ENCODE results near the gene GTF2F1.
A peak's percentile ranks its signal among the peaks of the same experiment; 100 is the strongest.
"Not testable (repeated sequence)": the region's sequence is repeated elsewhere in the genome, so short reads cannot be mapped to it uniquely, and the experiment has no call there.

GTF2F1 gene

DNA sequence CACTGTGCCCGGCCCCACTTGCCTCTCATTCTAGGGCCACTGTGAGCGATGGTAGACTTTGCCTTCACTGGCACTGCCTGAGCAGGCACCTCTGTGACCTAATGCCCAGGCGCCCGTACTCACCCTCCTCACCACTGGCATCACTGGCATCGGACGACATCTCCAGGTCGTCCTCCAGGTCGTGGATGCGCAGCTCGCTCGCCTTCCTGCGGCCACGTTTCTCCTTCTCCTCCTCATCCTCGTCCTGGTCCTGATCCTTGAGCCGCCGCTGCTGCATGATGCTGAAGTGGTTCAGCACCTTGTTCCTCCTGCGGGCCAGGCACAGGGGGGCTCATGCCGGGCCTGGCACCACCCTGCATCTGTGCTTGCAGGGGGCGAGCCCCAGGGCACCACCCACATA, 9.8 kb downstream of the GTF2F1 start:
- DNase-seq: no peak

- no peak for DNase-seq
Observed at GRCh38 chr19:6381030-6381750, 11.8 kb downstream of the GTF2F1 start.

DNA sequence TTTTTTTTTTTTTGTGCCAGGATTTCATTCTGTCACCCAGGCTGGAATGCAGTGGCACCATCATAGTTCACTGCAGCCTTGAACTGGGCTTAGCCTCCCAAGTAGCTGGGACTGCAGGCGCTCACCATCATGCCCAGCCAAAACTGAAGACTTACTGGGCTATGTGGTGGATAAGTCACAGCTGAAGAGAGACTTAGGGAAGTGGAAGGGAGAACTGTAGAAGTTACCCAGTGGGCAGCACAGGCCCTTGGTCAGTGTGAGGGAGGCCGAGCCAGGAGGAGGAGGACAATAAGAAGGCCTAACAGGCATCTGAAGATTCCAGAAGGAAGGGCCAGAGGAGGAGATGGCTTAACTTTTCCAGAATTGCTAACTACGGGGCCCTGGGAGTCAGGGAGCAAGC, 13.2 kb downstream of the GTF2F1 start:
- no peak for DNase-seq

DNA sequence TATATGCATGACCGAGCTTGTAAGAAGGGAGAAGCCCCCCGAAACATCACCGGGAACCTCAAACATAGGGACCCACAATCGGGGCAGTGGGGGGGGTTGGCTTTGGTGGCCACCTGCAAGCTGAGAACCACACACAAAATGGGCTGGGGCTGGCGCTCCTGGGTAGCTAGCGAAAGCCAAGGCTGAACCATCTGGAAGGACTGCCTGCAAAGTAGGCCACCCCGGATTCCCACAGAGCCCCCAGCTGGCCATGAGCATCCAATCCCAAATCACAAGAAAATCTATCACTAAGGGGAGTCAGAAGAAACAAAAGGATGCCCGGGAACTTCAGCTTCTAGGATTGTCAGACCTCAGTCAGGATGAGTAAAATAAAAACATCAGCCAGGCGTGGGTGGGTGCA, 14.5 kb downstream of the GTF2F1 start:
- DNase-seq: no peak

DNA sequence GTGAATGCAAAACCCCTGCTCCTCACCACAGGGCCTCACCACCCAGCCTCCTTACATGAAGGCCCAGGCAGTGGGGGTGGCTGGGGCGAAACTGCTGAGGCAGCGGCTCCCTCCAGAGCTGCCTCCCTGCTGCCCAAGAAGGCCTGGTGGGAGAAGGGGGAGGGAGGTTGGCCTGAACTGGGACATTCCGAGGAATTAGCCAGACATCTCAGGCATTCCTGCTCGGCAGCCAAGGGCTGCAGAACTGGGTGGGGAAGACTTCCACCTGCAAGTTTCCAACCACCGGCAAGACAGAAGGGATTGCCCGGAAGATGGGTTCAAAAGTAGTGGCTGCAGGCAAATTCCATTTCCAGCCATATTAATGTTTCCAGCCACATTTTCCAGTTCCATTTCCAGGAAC, 14.9 kb downstream of the GTF2F1 start:
- DNase-seq: no peak

GRCh38 chr19:6376512-6377190, 16.3 kb downstream of the GTF2F1 start:
- no peak for DNase-seq

- no peak for DNase-seq
Observed at GRCh38 chr19:6375411-6376010, 17.5 kb downstream of the GTF2F1 start, which contains the start of gene PSPN. TSS of gene PSPN (minus strand) at chr19:6375933. CDS start at chr19:6375849, 84 bp downstream.

- DNase-seq: no peak
Observed at GRCh38 chr19:6374711-6375410, 18.1 kb downstream of the GTF2F1 start.

- DNase-seq: no peak
Observed at GRCh38 chr19:6374161-6374709, 18.7 kb downstream of the GTF2F1 start.

- no peak for DNase-seq
Observed at GRCh38 chr19:6373813-6374108, 19.2 kb downstream of the GTF2F1 start.

DNA sequence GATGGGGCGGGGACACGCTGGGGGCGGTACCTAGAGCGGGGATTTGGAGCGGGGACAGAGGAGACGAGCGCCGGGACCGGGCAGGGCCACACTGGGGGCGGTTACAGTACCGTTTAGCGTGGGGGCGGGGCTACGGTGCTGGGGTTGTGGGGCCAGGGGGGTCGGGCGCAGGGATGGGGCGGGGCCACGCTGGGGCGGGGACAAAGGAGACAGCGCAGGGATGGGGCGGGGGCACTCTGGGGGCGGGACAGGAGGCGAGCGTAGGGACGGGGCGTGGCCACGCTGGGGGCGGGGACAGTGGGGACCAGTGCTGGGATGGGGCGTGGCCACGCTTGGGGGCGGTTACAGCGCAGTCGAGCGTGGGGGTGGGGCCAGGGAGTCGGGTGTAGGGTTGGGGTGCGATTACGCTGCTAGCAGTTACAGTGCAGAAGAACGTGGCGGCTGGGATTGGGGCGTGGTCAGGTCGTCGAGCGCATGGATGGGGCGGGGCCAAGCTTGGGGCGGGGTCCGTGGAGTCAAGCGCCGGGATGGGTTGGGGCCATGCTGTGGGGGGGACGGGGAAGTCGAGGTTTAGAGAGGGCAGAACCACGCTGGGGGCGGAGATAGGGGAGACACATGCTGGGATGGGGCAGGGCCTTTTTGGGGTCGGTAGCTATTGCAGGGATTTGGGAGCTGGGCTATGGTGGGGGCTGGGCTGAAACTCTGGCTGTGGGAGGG, 19.7 kb downstream of the GTF2F1 start:
- peak; percentile 86 for DNase-seq

- DNase-seq: peak; percentile 97
Observed at GRCh38 chr19:6372594-6373095, 20.3 kb downstream of the GTF2F1 start, which contains the start of gene ALKBH7. TSS of gene ALKBH7 (plus strand) at chr19:6372794. CDS start at chr19:6372821, 27 bp downstream.

GRCh38 chr19:6364353-6364752, 28.6 kb downstream of the GTF2F1 start:
- DNase-seq: no peak

GRCh38 chr19:6362351-6362801, 30.6 kb downstream of the GTF2F1 start:
- DNase-seq: no peak

GRCh38 chr19:6362027-6362350, 31.0 kb downstream of the GTF2F1 start:
- DNase-seq: no peak

- DNase-seq: not testable (repeated sequence)
Observed at GRCh38 chr19:6360857-6361216, 32.1 kb downstream of the GTF2F1 start.

DNA sequence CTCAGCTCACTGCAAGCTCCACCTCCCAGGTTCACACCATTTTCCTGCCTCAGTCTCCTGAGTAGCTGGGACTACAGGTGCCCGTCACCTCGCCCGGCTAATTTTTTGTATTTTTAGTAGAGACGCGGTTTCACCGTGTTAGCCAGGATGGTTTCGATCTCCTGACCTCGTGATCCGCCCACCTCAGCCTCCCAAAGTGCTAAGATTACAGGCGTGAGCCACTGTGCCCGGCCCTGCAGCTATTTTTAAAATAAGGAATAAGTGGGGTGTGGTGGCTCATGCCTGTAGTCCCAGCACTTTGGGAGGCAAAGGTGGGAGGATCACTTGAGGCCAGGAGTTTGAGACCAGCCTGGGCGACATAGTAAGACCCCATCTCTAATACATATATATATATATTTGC, 32.5 kb downstream of the GTF2F1 start:
- DNase-seq: not testable (repeated sequence)

DNA sequence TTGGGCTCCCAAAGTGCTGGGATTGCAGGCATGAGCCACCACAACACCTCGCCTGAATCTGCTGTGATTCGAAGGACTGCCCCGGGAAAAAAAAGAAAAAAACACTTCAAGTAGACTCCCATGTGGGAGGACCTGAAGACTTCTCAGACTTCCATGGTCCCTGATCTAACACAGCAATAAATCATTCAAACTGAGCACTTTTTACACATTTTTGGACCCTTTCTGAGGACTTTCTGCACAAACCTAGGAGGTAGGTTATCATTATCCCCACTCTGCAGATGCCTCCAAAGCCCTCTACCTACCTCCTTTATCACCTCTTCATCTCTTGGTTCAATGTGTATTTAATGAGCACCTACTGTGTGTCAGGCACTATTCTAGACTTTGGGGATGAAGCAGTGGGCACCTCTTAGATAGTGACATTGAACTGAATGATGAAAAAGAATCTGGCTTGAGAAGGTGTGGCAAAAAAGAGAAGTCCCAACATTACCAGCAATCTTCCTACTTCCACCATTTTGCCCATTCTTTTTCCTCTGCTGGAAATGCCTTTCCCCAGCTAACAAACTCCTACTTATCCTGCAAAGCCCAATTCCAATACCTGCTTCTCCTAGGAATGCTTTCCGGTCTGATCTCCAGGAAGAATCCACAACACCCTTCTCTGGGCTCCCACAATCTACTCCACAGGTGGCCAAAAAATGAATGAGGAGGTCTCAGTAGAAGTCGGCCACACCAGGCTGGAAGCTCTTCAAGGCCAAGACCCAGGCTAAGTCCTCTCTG, 33.2 kb downstream of the GTF2F1 start:
- DNase-seq: no peak

- DNase-seq: no peak
Observed at GRCh38 chr19:6358003-6358402, 35.0 kb downstream of the GTF2F1 start.

- DNase-seq: no peak
Observed at GRCh38 chr19:6357174-6357573, 35.8 kb downstream of the GTF2F1 start.

DNA sequence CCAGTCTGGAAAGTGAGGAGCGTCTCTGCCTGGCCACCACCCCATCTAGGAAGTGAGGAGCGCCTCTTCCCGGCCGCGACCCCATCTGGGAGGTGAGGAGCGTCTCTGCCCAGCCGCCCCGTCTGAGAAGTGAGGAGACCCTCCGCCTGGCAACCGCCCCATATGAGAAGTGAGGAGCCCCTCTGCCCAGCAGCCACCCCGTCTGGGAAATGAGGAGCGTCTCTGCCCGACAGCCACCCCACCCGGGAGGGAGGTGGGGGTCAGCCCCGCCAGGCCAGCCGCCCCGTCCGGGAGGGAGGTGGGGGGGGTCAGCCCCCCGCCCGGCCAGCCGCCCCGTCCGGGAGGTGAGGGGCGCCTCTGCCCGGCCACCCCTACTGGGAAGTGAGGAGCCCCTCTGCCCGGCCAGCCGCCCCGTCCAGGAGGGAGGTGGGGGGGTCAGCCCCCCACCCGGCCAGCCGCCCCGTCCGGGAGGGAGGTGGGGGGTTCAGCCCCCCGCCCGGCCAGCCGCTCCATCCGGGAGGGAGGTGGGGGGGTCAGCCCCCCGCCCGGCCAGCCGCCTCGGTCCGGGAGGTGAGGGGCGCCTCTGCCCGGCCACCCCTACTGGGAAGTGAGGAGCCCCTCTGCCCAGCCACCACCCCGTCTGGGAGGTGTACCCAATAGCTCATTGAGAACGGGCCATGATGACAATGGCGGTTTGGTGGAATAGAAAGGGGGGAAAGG, 37.5 kb downstream of the GTF2F1 start:
- not testable (repeated sequence) for DNase-seq
